HG02970 (cell line): ENCODE measurements around the gene QSER1.
"Not testable (repeated sequence)": the region's sequence is repeated elsewhere in the genome, so short reads cannot be mapped to it uniquely, and the experiment has no call there.

Source experiments
- ATAC-seq: cut with Tn5 transposase; IDR thresholded peaks from one replicate; pipeline ENCODE4 v1.9.1; 2021; ENCODE audit warnings: mild to moderate bottlenecking, moderate library complexity, moderate number of reproducible peaks; ENCODE audit not compliant: unreplicated experiment, low FRiP score

Gene QSER1

DNA sequence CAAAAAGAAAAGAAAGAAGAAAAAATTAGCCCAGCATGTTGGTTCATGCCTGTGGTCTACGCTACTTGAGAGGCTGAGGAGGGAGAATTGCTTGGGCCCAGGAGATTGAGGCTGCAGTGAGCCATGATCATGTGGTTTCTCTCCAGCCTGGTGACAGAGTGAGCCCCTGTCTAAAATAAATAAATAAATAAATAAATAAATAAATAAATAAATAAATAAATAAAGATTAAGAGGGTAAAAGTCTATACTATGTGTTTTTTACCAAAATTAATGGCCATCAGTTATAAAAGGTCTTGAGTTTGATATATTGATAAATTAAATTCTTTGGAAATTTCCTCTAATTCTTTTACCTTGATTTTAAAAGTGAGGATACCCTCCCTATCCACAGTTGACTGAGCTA is 97.9 kb downstream of the QSER1 start:
- ATAC-seq, result no peak

DNA sequence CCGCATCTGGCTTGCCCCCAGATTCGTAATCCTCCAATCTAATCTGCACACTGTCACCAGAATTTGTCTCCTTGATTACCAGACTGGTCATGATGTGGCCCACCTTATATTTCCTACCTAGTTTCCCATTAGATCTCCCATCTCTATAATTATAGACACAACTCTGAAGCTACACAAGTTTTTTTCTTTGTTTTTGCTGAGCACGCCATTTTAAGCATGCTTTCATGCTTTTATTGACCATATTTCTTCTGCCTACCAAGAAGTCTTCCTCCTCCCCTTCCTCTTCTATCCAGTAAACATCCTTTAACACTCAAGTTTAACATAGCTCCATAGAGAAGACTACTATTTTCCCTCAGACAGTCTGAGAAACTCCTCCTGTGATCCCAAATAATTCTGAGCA is 98.8 kb downstream of the QSER1 start:
- ATAC-seq, result no peak

DNA sequence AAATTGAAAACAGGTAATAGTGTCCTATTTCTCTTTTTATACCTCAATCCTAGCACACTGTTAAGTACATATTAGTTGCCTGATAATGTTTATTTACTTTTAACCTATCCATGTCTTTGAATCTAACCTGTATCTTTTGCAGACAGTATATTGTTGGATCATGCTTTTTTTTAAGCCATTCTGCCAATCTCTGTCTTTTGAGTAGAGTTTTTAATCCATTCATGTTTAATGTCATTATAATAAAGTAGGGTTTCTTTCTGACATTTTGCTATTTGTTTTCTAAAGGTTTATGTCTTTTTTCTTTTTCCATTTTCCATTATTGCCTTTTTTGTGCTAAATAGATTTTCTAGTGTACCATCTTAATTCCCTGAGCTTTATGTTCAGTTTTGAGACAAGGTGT is 99.3 kb downstream of the QSER1 start:
- ATAC-seq, result no peak

DNA sequence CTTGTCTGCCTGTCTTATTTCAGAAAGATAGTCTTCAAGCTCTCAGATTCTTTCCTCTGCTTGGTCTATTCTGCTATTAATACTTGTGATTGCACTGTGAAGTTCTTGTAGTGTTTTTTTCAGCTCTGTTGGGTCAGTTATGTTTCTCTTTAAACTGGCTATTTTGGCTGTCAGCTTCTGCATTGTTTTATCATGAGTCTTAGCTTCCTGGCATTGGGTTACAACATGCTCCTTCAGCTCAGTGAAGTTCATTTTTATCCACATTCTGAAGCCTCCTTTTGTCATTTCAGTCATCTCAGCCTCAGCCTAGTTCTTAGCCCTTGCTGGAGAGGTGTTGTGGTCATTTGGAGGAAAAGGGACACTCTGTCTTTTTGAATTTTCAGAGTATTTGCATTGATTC is 107.6 kb downstream of the QSER1 start:
- ATAC-seq, result no peak

DNA sequence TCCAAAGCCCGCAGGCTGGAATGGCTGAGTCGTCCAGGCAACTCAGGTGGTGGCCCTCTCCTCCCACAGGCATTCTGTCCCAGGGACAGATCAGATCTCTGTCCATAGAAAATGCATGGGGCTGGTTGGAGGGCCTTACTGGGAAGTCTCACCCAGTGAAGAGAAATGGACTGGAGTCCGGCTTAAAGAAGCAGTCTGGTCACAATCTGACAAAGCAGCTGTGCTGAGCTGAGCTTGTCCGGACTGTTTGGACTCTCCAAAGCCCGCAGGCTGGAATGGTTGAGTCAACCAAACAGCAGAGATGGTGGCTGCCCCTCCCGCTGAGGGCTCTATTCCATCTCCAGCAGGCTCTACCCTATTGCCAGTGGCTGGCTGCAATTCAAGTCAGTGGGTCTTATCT is 108.7 kb downstream of the QSER1 start:
- no peak for ATAC-seq

DNA sequence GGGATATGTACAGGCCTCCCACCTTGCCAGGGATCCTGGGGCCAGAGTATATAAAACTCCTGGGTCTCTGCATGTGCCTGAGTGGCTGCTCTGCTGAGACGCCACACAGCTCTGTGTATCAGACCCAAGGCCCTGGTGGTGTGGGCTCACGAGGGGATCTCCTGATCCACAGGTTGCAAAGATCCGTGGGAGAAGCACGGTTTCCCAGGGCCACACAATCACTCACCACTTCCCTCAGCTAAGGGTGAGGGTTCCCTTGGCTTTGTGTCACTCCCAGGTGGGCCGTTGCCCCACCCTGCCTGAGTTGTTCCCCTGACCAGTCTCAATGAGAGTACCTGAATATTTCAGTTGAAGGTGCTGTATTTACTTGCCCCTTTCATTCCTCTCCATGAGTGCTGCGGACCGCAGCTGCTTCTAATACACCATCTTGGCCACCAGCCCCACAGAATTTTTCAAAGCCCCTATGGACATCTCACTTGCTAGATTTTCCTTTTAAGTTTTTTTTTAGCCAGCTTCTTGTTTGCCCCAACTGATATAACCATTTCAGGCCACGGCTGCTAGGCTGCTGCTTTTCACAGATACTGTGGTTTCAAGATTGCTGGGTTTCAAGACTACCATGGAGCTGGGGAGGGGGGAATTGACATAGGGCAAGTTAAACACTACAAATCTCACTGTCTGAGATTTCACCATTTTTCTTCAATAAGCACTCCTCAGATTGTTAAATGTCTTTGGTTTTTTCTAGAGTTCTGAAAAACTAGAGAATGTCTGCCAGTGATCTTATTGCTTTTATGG is 109.3 kb downstream of the QSER1 start:
- no peak for ATAC-seq

DNA sequence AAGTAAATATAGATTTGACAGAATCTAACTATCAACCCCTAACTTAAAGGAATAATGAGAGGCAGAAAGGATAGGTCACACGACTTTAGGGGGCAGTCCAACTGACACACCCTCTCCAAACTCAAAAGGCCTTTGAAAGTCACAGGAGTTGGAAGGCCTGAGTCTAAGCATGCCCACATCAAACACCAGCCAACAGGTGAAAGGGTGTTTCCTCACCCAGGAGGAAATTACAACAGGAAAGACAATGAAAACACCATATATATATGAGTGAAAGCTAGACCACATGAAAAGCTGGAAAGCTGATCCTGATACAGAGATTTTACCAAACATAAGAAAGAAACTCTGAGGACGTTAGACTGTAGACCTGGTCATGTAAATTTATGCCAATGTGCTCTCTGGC is 112.6 kb downstream of the QSER1 start:
- ATAC-seq, result no peak

DNA sequence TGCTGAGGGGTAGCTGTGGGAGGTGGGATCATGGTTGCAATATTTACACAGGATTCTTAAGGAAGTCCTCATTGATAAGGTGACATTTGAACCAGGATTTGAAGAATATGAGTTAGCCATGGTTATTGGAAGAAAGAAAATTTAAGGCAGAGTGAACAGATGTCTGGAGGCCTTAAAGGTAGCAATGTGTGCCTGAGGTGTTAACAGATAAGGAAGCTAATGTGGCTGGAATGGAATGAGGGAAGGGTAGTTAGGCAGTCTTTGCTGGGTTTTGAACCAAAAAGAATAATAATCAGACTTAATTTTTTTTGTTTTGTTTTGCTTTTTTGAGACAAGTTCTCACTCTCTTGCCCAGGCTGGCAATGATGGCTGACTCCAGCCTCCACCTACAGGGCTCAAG is 113.4 kb downstream of the QSER1 start:
- no peak for ATAC-seq

DNA sequence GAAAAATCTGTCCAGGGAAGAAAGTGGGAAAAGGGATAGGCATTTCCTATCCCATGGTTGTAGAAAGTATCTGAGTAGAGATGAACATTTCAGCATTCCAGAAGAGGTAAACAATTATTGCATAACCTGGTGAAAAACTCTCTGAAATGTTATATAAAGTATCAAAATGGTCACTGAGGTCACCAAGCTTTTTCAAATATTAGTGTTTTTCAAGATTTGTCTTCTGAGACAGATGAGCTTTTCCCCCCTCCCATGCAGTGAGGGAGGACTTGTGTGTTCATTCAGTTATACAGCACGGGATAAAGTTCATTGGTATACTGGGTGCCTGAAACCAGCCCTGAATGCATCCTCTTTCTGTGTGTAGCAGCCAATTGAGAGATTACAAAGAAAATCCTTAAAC is 121.1 kb downstream of the QSER1 start:
- no peak for ATAC-seq

DNA sequence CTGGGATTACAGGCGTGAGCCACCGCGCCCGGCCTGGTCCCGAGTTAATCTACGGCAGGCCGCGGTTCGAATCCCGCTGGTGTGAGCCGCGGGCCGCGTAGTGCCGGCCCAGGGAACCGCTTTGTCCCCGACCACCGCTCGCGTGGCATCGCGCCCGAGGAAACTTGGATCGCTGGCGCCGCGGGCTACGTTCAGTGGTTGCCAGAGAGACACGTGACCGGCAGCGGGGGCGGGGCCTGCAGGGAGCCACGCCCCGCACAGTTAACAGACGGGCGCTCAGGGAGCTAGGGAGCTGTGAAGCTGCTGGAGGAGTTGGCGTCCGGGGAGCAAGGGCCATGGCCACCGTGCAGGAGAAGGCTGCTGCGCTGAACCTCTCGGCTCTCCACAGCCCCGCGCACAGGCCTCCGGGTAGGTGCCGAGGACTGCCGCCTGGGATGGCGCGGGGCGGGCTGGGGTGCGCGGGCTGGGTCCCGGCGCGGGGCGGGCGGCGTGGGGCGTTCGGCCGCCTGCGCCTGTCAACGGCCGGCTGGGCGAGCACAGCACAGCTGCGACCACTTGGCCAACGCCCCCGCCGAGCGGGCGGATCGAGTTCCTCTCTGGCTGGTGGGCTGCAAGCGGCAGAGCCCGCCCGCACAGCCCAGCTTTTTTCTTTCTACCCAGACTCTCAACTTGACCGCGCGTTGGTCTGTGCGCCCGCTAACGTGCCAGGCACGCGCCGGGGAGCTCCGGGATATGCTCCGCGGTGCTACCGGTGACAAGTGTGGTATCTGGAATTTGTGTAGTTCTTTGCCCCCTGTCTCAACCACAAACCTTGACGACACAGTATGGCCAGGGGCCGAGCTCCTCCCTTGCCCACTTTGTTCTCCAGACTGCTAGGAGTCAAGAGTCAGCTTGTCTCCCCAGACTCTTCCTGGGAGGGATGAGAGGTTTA is 123.3 kb downstream of the QSER1 start, which contains the start of gene DEPDC7:
Gene DEPDC7, plus strand, starts transcription at position 258 of the 931 bp plus-strand sequence. Its CDS starts 78 bp downstream, at position 336.
- ATAC-seq, result peak; percentile 79

DNA sequence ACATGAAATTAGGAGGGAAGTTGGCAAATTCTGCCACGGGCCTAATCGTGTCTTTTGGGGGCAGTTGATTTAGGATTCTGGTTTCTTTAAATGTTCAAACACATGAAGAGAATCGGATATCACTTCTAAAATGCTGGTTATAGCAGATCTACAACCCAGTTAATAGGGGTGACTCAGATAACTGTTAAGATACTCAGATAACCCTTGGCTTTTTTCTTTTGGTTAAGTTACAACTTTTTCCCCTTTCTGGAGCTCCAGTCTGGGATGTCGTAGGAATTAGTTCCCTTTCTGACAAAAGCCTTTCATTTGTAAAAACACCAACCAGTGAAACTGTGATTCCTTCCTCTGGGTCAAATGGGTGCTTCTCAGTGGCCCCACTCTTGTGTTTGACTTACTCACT is 124.0 kb downstream of the QSER1 start:
- ATAC-seq, result no peak

DNA sequence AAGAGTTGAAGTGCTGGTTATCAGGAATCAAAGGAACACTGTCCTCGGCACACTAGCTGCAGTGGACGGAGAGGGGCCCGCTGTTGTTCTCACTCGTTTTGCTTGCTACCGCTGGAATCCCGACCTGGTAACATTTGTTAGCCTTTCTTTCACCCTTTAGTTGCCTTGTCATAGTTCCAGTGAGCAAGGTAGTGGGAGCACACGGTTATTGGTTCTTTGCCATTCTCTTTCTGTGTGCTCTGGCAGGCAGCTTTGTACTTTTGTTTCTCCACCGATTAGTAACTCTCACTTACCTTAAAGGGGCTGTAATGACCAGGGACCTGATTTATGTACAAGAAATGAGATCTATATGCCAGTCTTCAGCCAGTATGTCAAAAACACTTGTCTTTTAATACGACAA is 124.9 kb downstream of the QSER1 start:
- ATAC-seq, result no peak

DNA sequence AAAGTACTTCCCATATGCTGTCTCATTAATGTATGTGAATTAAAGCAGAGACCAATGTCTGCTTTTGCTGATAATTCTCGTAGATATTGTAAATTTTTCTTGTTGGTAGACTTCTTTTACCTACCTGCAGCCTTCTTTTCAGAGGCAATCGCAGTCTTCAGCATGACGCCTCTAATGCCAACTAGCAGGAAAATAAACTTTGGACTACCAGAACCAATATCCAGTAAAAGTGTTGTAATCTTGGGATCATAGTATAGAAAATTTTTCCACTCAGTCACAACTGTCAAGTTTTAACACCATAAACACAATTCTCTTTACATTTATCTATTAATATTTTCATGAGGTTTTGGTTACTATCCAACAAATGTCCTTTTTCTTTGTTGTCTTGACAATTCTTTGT is 125.4 kb downstream of the QSER1 start:
- ATAC-seq, result no peak

DNA sequence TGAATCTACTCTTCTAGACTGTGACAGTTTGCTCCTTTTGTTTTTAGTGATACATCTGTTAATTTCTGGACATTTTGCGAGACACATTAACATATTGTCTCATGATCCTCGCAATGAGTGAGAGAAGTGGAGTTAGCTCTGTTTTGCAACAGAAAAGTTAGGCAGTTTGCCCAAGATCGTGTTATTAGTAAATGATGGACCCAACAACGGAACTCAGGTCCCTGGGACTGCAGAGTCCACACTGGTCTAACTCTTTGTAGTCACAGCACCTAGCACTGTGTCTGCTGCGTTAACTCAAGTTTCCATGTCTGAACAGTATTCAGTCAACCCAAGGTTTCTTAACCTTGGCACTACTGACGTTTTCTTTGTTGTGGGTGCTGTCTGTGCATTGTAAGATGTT is 126.2 kb downstream of the QSER1 start:
- ATAC-seq, result no peak

DNA sequence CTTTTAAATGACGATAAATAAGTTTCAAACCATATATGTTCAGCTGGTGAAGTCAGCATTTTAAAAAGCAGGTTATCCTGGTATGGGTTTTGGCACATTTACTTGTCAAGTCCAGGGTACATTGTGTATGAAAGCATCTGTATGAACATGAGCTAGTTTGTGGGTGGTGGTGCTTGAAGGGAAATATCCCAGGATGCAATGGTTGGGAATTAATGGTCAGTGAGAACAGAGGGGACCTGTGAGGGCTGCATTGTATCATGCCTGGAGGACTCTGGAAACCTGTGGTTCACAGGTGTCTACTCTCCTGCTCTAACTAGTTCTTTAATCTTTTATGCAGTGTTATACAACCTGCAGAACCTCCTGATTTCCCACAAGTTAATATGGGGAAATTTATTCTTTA is 128.9 kb downstream of the QSER1 start:
- ATAC-seq, result no peak

DNA sequence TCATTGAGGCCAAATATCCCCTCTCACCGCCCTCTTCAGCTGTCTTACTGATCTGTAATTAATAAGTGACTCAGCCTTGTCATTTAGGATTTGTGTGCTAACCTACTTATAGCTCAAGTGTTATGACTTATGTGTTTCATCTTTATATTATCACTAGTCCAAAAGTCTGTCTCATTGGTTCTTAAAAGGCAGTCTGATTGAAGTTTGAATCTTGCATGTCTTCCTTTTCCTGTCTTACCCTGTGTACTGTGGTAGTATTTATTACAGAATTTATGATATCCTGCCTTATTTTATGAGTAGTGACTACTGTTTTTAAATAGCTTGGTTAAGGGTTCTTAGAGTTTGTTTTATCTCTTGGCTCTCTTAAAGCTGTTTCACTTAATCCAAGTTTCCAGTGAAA is 129.3 kb downstream of the QSER1 start:
- no peak for ATAC-seq

DNA sequence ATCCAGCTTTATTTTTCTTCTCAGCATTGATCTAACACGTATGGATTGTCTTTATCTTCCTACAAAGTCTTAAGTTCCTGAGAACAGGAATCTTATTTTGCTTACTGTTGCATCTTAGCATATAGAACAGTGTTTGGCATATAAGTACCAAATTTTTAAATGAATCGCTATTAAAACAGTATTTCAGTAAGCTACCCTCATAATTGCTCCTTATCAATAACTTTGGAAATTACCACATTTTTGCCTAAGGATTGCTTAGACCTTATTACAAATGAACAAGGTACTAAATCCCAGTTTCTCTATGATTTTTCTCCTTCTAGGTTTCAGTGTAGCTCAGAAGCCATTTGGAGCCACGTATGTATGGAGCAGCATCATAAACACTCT is 132.7 kb downstream of the QSER1 start:
- no peak for ATAC-seq

DNA sequence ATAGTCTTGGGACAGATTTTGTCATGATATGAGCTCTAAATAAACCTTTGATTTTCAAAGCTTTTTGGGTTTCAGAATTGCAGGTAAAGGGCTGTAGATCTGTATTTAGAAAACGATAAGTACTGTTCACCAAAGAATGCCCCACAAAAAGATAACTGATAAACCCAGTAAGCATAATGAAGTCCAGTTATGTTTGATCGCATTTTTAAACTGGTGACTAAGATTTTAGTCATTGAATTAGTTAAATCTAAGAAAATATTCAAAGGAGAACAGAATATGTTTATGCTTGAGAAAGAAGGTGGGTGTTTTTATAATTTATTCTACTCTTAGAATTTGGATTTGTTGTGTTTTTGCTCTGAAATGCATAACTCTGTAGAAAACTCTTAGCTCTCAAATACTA is 134.6 kb downstream of the QSER1 start:
- ATAC-seq, result no peak

DNA sequence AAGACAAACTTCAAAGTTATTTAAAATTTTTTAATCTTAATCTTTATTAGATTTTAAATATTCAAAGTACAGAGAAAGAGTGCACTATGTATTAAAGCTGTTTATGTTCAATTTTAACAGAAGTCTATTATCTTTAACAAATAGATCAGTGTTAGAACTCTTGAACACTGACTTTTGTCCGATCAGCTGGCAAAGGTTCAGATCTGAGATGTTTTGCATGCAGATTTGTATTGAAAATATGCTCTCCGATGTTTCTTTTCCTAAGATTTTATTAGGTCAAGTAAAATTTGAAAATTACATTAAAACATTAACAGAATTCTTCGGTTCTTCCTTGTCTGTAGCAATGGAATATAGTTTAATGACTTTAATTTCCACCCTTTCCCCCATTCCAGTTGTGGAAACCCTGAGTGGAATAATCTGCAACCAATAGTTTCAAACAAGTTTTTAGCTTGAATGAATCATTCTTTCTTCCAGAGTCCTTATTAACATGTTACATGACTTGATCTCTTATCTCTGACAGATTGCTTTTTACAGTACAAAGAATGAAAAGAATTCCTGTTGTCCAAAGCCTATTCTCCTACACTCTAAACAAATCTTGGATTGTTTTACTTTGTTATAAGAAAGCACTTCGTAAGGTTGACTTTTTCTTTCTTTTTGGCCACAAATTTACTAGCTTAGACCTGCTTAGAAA is 135.4 kb downstream of the QSER1 start:
- ATAC-seq, result no peak

DNA sequence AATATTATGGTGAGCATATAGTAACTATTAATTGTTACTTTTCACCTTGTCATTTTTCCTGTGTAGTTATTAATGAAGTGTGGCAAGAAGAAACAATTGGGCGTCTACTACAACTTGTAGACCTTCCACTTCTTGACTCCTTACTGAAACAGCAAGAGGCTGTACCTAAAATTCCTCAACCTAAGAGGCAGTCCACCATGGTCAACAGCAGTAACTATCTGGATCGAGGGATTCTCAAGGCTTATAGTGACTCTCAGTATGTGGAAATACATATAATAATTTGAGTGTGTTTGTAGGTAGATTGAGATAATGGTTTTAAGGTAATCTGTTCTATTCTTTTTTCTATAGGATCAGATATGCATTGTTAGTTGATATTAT is 135.9 kb downstream of the QSER1 start:
- no peak for ATAC-seq

DNA sequence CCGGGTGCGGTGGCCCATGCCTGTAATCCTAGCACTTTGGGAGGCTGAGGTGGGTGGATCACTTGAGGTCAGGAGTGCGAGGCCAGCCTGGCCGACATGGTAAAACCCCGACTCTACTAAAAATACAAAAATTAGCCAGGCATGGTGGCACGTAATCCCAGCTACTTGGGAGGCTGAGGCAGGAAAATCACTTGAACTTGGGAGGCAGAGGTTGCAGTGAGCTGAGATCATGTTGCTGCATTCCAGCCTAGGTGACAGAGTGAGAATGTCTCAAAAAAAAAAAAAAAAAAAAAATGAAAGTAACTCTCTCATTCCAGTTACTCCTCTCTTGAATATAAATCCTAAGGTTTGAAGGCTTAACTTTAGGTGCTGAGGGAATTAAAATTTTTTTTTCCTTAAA is 136.6 kb downstream of the QSER1 start:
- ATAC-seq, result not testable (repeated sequence)
